SU-DHL-6 (cell line): ENCODE data around the gene SMAD7.

ENCODE experiments used
- H2AFZ ChIP-seq: fragments of 200-600 bp; sonication (generic); 2 replicates; pipeline ENCODE4 v1.6.1; 2014; ENCODE audit warnings: low read depth, mild to moderate bottlenecking, moderate library complexity, mixed read lengths, antibody characterized with exemption, low read length; ENCODE audit not compliant: severe bottlenecking
- H3F3A ChIP-seq: fragments of 200-600 bp; shearing (Covaris generic); 2 replicates; pipeline ENCODE4 v1.6.0; 2016; ENCODE audit warnings: antibody characterized with exemption, mild to moderate bottlenecking; ENCODE audit not compliant: insufficient read depth
- H3K27ac ChIP-seq: fragments of 200-600 bp; sonication (generic); 2 replicates; pipeline ENCODE4 v1.5.1; 2016; ENCODE audit warnings: low read depth, mild to moderate bottlenecking, low read length, moderate library complexity, mixed read lengths
- H3K27me3 ChIP-seq: fragments of 200-600 bp; sonication (generic), shearing (Covaris generic); 2 replicates; pipeline ENCODE4 v1.6.0; 2014; ENCODE audit warnings: mild to moderate bottlenecking, low read length
- H3K36me3 ChIP-seq: fragments of 200-600 bp; sonication (generic); 2 replicates; pipeline ENCODE4 v1.6.1; 2014; ENCODE audit warnings: mild to moderate bottlenecking, low read length, mixed read lengths
- H3K4me2 ChIP-seq: fragments of 300-600, 200-600 bp; shearing (Covaris generic), sonication (generic); 2 replicates; pipeline ENCODE4 v1.6.0; 2014; ENCODE audit warnings: low read length, low read depth, mild to moderate bottlenecking; ENCODE audit not compliant: poor library complexity, severe bottlenecking
- H3K4me3 ChIP-seq: fragments of 200-600 bp; sonication (generic); 2 replicates; pipeline ENCODE4 v1.5.1; 2014; ENCODE audit warnings: antibody characterized with exemption, low read length, mild to moderate bottlenecking, mixed read lengths; ENCODE audit not compliant: insufficient read depth, poor library complexity, severe bottlenecking
- H3K79me2 ChIP-seq: fragments of 200-600 bp; sonication (generic); 2 replicates; pipeline ENCODE4 v1.6.1; 2014; ENCODE audit warnings: mild to moderate bottlenecking, low read length, moderate library complexity; ENCODE audit not compliant: insufficient read depth
- H3K9ac ChIP-seq: fragments of 200-600 bp; sonication (generic); 2 replicates; pipeline ENCODE4 v1.7.0; 2014; ENCODE audit warnings: mild to moderate bottlenecking, low read length
- H3K9me2 ChIP-seq: fragments of 200-600 bp; sonication (generic); replicated peaks from 2 replicates; pipeline ENCODE4 v1.6.1; 2014; ENCODE audit warnings: low read length; ENCODE audit not compliant: insufficient read depth
- H3K9me3 ChIP-seq: fragments of 200-600 bp; sonication (generic); 2 replicates; pipeline ENCODE4 v1.6.1; 2014; ENCODE audit warnings: low read length, mixed read lengths; ENCODE audit not compliant: insufficient read depth
- H4K20me1 ChIP-seq: fragments of 200-600 bp; sonication (generic); 2 replicates; pipeline ENCODE4 v1.6.1; 2014; ENCODE audit warnings: low read depth, mild to moderate bottlenecking, antibody characterized with exemption, low read length, moderate library complexity, mixed read lengths
- CTCF ChIP-seq: fragments of 200-600 bp; sonication (generic); IDR thresholded peaks from one replicate; pipeline ENCODE4 v1.5.1; 2017; ENCODE audit warnings: antibody characterized with exemption, mild to moderate bottlenecking, low read length, moderate library complexity; ENCODE audit not compliant: insufficient read depth, poor library complexity, severe bottlenecking
- EZH2phosphoT487 ChIP-seq: fragments of 200-600 bp; sonication (generic), shearing (Covaris generic); conservative IDR thresholded peaks from 2 replicates; pipeline ENCODE4 v1.6.1; 2018; ENCODE audit warnings: mild to moderate bottlenecking, antibody characterized with exemption, low read length, moderate library complexity, mixed read lengths

SMAD7 gene

GRCh38 chr18:48900469-48900868 is 50.3 kb downstream of the SMAD7 start:
- Histone ChIP-seq H4K20me1 (no peaks in the 10 kb centered on the region), H3K4me3 (no peak overlapping the region), H2AFZ (no peak overlapping the region), H3K4me2 (no peak overlapping the region), H3K9me3 (no peaks in the 10 kb centered on the region), H3F3A (no peaks in the 10 kb centered on the region), H3K27ac (no peak overlapping the region), H3K27me3 (no peaks in the 10 kb centered on the region), H3K9ac (no peak overlapping the region), H3K9me2 (no peaks in the 10 kb centered on the region), H3K79me2 (no peaks in the 10 kb centered on the region), H3K36me3 (no peaks in the 10 kb centered on the region)
- TF ChIP-seq CTCF (no peak), EZH2phosphoT487 (no peak)

- Histone ChIP-seq H3K27me3 (no peaks in the 10 kb centered on the region), H3K27ac (no peak overlapping the region), H3K9me3 (no peaks in the 10 kb centered on the region), H3F3A (no peaks in the 10 kb centered on the region), H3K9ac (no peak overlapping the region), H2AFZ (no peak overlapping the region), H3K79me2 (no peaks in the 10 kb centered on the region), H3K9me2 (no peaks in the 10 kb centered on the region), H3K36me3 (no peaks in the 10 kb centered on the region), H3K4me3 (no peak overlapping the region), H3K4me2 (no peak overlapping the region), H4K20me1 (no peaks in the 10 kb centered on the region)
- TF ChIP-seq EZH2phosphoT487 (no peak), CTCF (no peak)
Observed at GRCh38 chr18:48899558-48900174, 51.1 kb downstream of the SMAD7 start.

- Histone ChIP-seq H3K27ac (no peak overlapping the region), H3K27me3 (no peaks in the 10 kb centered on the region), H3K9me3 (no peaks in the 10 kb centered on the region), H3K9ac (no peak overlapping the region), H3K79me2 (no peaks in the 10 kb centered on the region), H3F3A (no peaks in the 10 kb centered on the region), H3K4me2 (no peak overlapping the region), H2AFZ (no peak overlapping the region), H3K36me3 (no peaks in the 10 kb centered on the region), H3K4me3 (no peak overlapping the region), H4K20me1 (no peaks in the 10 kb centered on the region), H3K9me2 (no peaks in the 10 kb centered on the region)
- TF ChIP-seq EZH2phosphoT487 = no peak
- TF ChIP-seq CTCF = no peak
Observed at GRCh38 chr18:48898521-48898920, 52.2 kb downstream of the SMAD7 start.
